Measurements from ENCODE around the gene JTB. TPM values are rescaled to one million over a fixed set of nuclear protein-coding genes. Genes with fewer than 3 reads are reported as not detected.

Gene JTB
- total RNA-seq, 1 donor from 2014 or later: 47.7 TPM

DNA sequence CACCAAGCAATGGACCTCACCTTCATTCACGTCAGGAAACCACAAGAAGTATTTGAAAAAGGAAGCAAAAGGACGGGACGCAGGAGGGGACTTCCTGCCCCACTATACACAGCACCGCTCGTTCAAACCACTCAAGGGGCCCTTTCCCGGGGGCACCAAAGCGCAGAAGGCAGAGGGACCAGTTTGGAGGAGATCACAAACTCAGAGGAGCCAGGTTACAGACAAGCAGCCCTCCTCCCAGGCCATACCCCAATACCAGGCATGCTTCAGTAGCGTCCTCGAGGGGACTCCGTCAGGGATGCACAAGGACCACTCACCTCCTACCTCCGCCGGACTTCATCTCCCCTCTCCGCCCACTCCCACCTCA is 19.7 kb downstream of the JTB start:
- Histone ChIP-seq H3F3A (ENCODE audit: low read depth) (peaks cover 23% of the 10 kb centered on the region), H3K36me3 (no peaks in the 10 kb centered on the region), H3K27me3 (no peaks in the 10 kb centered on the region), H3K9me3 (ENCODE audit: low read depth) (no peaks in the 10 kb centered on the region), H3K4me2 (peak overlapping the region; percentile 92), H3K4me1 (peaks cover 29% of the 10 kb centered on the region), H3K9ac (peak overlapping the region; percentile 94), H2AFZ (replicated peaks) (peak overlapping the region; percentile 38), H3K79me2 (ENCODE audit: low read depth) (peaks cover 77% of the 10 kb centered on the region), H3K27ac (peak overlapping the region; percentile 81), H3K4me3 (peak overlapping the region; percentile 92), H4K20me1 (ENCODE audit: low read depth) (peaks cover 51% of the 10 kb centered on the region)
- peak overlapping the region; percentile 97 for H3K27ac Mint-ChIP-seq
- H3K27me3 Mint-ChIP-seq (ENCODE audit: insufficient read depth, low read depth): peaks cover 11% of the 10 kb centered on the region
- DNase-seq (ENCODE audit: low spot score): no peak
- peak overlapping the region; percentile 100 for H3K4me3 Mint-ChIP-seq
- H3K9me3 Mint-ChIP-seq: no peaks in the 10 kb centered on the region
- H3K36me3 Mint-ChIP-seq: peaks cover 15% of the 10 kb centered on the region
- peaks cover 43% of the 10 kb centered on the region for H3K4me1 Mint-ChIP-seq
- TF ChIP-seq EZH2 (IDR thresholded peaks at IDR 0.05) (no peak), EZH2phosphoT487 (IDR thresholded peaks at IDR 0.05) (no peak)
- TF ChIP-seq, protein P1, sequence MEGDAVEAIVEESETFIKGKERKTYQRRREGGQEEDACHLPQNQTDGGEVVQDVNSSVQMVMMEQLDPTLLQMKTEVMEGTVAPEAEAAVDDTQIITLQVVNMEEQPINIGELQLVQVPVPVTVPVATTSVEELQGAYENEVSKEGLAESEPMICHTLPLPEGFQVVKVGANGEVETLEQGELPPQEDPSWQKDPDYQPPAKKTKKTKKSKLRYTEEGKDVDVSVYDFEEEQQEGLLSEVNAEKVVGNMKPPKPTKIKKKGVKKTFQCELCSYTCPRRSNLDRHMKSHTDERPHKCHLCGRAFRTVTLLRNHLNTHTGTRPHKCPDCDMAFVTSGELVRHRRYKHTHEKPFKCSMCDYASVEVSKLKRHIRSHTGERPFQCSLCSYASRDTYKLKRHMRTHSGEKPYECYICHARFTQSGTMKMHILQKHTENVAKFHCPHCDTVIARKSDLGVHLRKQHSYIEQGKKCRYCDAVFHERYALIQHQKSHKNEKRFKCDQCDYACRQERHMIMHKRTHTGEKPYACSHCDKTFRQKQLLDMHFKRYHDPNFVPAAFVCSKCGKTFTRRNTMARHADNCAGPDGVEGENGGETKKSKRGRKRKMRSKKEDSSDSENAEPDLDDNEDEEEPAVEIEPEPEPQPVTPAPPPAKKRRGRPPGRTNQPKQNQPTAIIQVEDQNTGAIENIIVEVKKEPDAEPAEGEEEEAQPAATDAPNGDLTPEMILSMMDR (IDR thresholded peaks at IDR 0.05): no peak

DNA sequence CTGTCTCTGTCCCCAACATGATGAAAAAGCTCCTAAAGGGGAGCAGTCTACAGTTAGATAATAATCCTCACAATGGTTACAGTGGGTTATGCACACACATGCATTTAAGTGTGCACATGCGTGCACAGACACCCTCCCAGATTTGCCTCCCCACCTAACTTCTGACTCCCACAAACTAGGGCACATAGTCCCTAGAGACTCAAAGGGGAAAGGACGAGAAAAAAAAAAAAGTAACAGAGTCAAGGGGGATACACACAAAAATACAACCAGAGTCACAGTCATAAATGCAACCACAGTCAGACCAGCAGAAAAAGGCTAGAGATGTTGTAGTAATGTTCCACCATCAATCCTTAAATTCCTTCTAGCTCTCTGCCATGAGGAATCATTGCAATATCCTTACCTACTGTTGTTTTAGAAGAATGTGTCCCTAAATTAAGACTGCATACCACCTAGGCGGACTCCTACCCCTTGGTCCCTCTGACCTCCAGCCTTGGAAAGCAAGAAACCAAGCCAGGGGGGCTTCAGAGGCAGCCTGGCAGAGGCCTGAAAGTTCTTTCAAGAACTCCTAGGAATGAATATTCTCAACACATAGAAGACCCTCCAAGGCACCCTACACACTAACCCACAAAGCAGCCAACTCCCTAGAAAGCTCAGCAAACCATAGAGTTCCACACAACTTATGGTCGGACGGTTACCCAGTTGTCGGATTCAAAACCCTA is 20.3 kb downstream of the JTB start:
- TF ChIP-seq EZH2phosphoT487 (IDR thresholded peaks at IDR 0.05) (no peak), EZH2 (IDR thresholded peaks at IDR 0.05) (no peak)
- TF ChIP-seq, protein P1 (IDR thresholded peaks at IDR 0.05): no peak
- Histone ChIP-seq H3K4me2 (peak overlapping the region; percentile 92), H3K4me3 (peak overlapping the region; percentile 92), H3K4me1 (peaks cover 29% of the 10 kb centered on the region), H2AFZ (replicated peaks) (no peak overlapping the region), H3F3A (ENCODE audit: low read depth) (peaks cover 23% of the 10 kb centered on the region), H3K36me3 (no peaks in the 10 kb centered on the region), H3K79me2 (ENCODE audit: low read depth) (peaks cover 71% of the 10 kb centered on the region), H3K9ac (peak overlapping the region; percentile 94), H3K27ac (no peak overlapping the region), H3K9me3 (ENCODE audit: low read depth) (no peaks in the 10 kb centered on the region), H4K20me1 (ENCODE audit: low read depth) (peaks cover 51% of the 10 kb centered on the region), H3K27me3 (no peaks in the 10 kb centered on the region)
- Mint-ChIP-seq H3K9me3 (no peaks in the 10 kb centered on the region), H3K36me3 (peaks cover 15% of the 10 kb centered on the region), H3K27me3 (ENCODE audit: insufficient read depth, low read depth) (peaks cover 11% of the 10 kb centered on the region), H3K4me1 (peaks cover 37% of the 10 kb centered on the region), H3K4me3 (peak overlapping the region; percentile 100), H3K27ac (peak overlapping the region; percentile 97)
- no peak for DNase-seq (ENCODE audit: low spot score)

DNA sequence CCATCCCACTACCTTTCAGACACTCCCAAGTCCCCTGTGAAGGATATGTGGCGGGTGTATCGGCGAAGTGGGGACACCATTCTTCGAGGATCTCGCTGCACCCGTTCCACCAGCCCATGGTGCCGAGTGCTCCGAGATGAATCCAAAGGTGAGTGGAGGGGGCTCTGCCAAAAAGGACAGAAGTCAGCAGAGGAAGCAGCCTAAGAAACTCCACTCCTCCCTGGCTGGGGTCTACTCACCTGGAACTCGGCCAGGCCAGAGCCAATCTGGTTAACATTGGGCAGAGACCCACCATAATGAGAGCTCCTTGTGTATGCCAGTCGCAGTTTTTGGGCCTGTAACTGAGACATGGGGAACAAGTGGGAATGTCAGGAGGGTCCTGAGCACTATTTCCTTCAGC is 22.6 kb downstream of the JTB start:
- peaks cover 25% of the 10 kb centered on the region for H3K4me1 Mint-ChIP-seq
- Histone ChIP-seq H3K9me3 (ENCODE audit: low read depth) (no peaks in the 10 kb centered on the region), H3F3A (ENCODE audit: low read depth) (peaks cover 16% of the 10 kb centered on the region), H3K27me3 (no peaks in the 10 kb centered on the region), H3K4me2 (no peak overlapping the region), H4K20me1 (ENCODE audit: low read depth) (peaks cover 44% of the 10 kb centered on the region), H2AFZ (replicated peaks) (no peak overlapping the region), H3K36me3 (no peaks in the 10 kb centered on the region), H3K27ac (no peak overlapping the region), H3K4me1 (peaks cover 21% of the 10 kb centered on the region), H3K9ac (peak overlapping the region; percentile 20), H3K4me3 (no peak overlapping the region), H3K79me2 (ENCODE audit: low read depth) (peaks cover 51% of the 10 kb centered on the region)
- DNase-seq (ENCODE audit: low spot score): no peak
- peaks cover 7% of the 10 kb centered on the region for H3K36me3 Mint-ChIP-seq
- H3K27me3 Mint-ChIP-seq (ENCODE audit: insufficient read depth, low read depth): peaks cover 10% of the 10 kb centered on the region
- H3K4me3 Mint-ChIP-seq: no peak overlapping the region
- H3K27ac Mint-ChIP-seq: no peak overlapping the region
- H3K9me3 Mint-ChIP-seq: no peaks in the 10 kb centered on the region
- TF ChIP-seq, protein P1 (IDR thresholded peaks at IDR 0.05): no peak
